ENCODE measurements around the gene PEX5.
"Not testable (repeated sequence)": the region's sequence is repeated elsewhere in the genome, so short reads cannot be mapped to it uniquely, and the experiment has no call there.

PEX5 gene

DNA sequence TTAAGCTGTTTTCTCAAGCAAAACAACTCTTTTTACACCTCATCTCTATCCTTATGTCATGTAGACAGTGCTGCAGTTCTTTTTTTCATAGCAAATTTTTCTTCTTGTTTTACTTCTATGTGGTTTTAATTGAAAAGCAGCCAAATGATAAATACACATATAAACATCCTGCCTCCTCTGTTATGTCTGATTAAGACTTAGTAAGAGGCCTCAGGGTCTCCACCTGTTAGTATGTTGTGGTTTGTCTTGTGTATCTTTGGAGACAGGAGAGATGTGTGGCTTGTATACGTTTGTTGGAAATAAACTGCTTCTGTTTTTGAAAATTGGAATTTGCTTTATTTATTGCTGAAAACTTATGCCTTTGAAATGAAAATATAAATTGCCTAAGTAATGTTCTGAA lies 32.0 kb downstream of the PEX5 start:
- H3K27me3 ChIP-seq (ENCODE audit: control insufficient read depth, insufficient read depth, low read length), result no peaks in the 10 kb centered on the region
- no peak overlapping the region for H3K4me3 ChIP-seq (ENCODE audit: low read length)
- H3K27ac ChIP-seq (ENCODE audit: low read length), result no peak overlapping the region
- no peaks in the 10 kb centered on the region for H3K9me3 ChIP-seq (ENCODE audit: control insufficient read depth, low read depth, low read length)
- no peak overlapping the region for H3K9ac ChIP-seq (ENCODE audit: low read length)
- H3K36me3 ChIP-seq (ENCODE audit: control insufficient read depth, low read depth, low read length), result no peaks in the 10 kb centered on the region
- H3K4me1 ChIP-seq (ENCODE audit: control insufficient read depth, low read depth, low read length), result peaks cover 8% of the 10 kb centered on the region

GRCh38 chr12:7229741-7230140 lies 40.3 kb downstream of the PEX5 start:
- Histone ChIP-seq H3K36me3 (ENCODE audit: control insufficient read depth, low read depth, low read length) (no peaks in the 10 kb centered on the region), H3K27me3 (ENCODE audit: control insufficient read depth, insufficient read depth, low read length) (no peaks in the 10 kb centered on the region), H3K27ac (ENCODE audit: low read length) (no peak overlapping the region), H3K4me1 (ENCODE audit: control insufficient read depth, low read depth, low read length) (no peaks in the 10 kb centered on the region), H3K9me3 (ENCODE audit: control insufficient read depth, low read depth, low read length) (no peaks in the 10 kb centered on the region), H3K4me3 (ENCODE audit: low read length) (no peak overlapping the region), H3K9ac (ENCODE audit: low read length) (no peak overlapping the region)

GRCh38 chr12:7241404-7242005 lies 52.0 kb downstream of the PEX5 start:
- H3K27ac ChIP-seq (ENCODE audit: low read length), result no peak overlapping the region
- no peaks in the 10 kb centered on the region for H3K27me3 ChIP-seq (ENCODE audit: control insufficient read depth, insufficient read depth, low read length)
- no peak overlapping the region for H3K9ac ChIP-seq (ENCODE audit: low read length)
- H3K36me3 ChIP-seq (ENCODE audit: control insufficient read depth, low read depth, low read length), result no peaks in the 10 kb centered on the region
- H3K4me3 ChIP-seq (ENCODE audit: low read length), result no peak overlapping the region
- no peaks in the 10 kb centered on the region for H3K4me1 ChIP-seq (ENCODE audit: control insufficient read depth, low read depth, low read length)
- no peaks in the 10 kb centered on the region for H3K9me3 ChIP-seq (ENCODE audit: control insufficient read depth, low read depth, low read length)

GRCh38 chr12:7242176-7243101 lies 53.0 kb downstream of the PEX5 start:
- H3K36me3 ChIP-seq (ENCODE audit: control insufficient read depth, low read depth, low read length), result no peaks in the 10 kb centered on the region
- no peaks in the 10 kb centered on the region for H3K27me3 ChIP-seq (ENCODE audit: control insufficient read depth, insufficient read depth, low read length)
- H3K9ac ChIP-seq (ENCODE audit: low read length), result no peak overlapping the region
- H3K9me3 ChIP-seq (ENCODE audit: control insufficient read depth, low read depth, low read length), result no peaks in the 10 kb centered on the region
- no peak overlapping the region for H3K27ac ChIP-seq (ENCODE audit: low read length)
- no peaks in the 10 kb centered on the region for H3K4me1 ChIP-seq (ENCODE audit: control insufficient read depth, low read depth, low read length)
- H3K4me3 ChIP-seq (ENCODE audit: low read length), result no peak overlapping the region

- H3K4me1 ChIP-seq (ENCODE audit: control insufficient read depth, low read depth, low read length); H3K4me3 ChIP-seq (ENCODE audit: low read length); H3K9ac ChIP-seq (ENCODE audit: low read length); H3K27me3 ChIP-seq (ENCODE audit: control insufficient read depth, insufficient read depth, low read length); H3K9me3 ChIP-seq (ENCODE audit: control insufficient read depth, low read depth, low read length); H3K36me3 ChIP-seq (ENCODE audit: control insufficient read depth, low read depth, low read length); H3K27ac ChIP-seq (ENCODE audit: low read length): not testable (repeated sequence)
These were observed 62.0 kb downstream of the PEX5 start for GRCh38 chr12:7251328-7251996.

- Histone ChIP-seq H3K9ac (ENCODE audit: low read length) (no peak overlapping the region), H3K36me3 (ENCODE audit: control insufficient read depth, low read depth, low read length) (no peaks in the 10 kb centered on the region), H3K9me3 (ENCODE audit: control insufficient read depth, low read depth, low read length) (no peaks in the 10 kb centered on the region), H3K27ac (ENCODE audit: low read length) (no peak overlapping the region), H3K4me3 (ENCODE audit: low read length) (no peak overlapping the region), H3K4me1 (ENCODE audit: control insufficient read depth, low read depth, low read length) (no peaks in the 10 kb centered on the region), H3K27me3 (ENCODE audit: control insufficient read depth, insufficient read depth, low read length) (no peaks in the 10 kb centered on the region)
These were observed 69.6 kb downstream of the PEX5 start for GRCh38 chr12:7259060-7259459.
